HG03558 (cell line): ENCODE data around the gene CRK.
"Not testable (repeated sequence)": the region's sequence is repeated elsewhere in the genome, so short reads cannot be mapped to it uniquely, and the experiment has no call there.

Experiments
- ATAC-seq: cut with Tn5 transposase; IDR thresholded peaks from one replicate; pipeline ENCODE4 v1.9.1; 2021; ENCODE audit warnings: moderate number of reproducible peaks; ENCODE audit not compliant: unreplicated experiment; ENCODE audit errors: extremely low read depth

The CRK gene

GRCh38 chr17:1395876-1396665 lies 60.0 kb downstream of the CRK start:
- ATAC-seq: not testable (repeated sequence)

GRCh38 chr17:1391577-1391976 lies 64.5 kb downstream of the CRK start:
- no peak for ATAC-seq

GRCh38 chr17:1390432-1391367 lies 65.3 kb downstream of the CRK start:
- ATAC-seq: no peak

GRCh38 chr17:1387490-1388227 lies 68.4 kb downstream of the CRK start:
- not testable (repeated sequence) for ATAC-seq

- not testable (repeated sequence) for ATAC-seq
Observed at GRCh38 chr17:1386675-1387190, 69.3 kb downstream of the CRK start.

- no peak for ATAC-seq
Observed at GRCh38 chr17:1386265-1386664, 69.8 kb downstream of the CRK start.

- ATAC-seq: no peak
Observed at GRCh38 chr17:1385861-1386260, 70.2 kb downstream of the CRK start.

- no peak for ATAC-seq
Observed at GRCh38 chr17:1384905-1385435, 71.1 kb downstream of the CRK start.

- ATAC-seq: peak; percentile 39
Observed at GRCh38 chr17:1379930-1380313, 76.1 kb downstream of the CRK start.

GRCh38 chr17:1379208-1379929 lies 76.7 kb downstream of the CRK start:
- ATAC-seq: no peak

- not testable (repeated sequence) for ATAC-seq
Observed at GRCh38 chr17:1378476-1378860, 77.6 kb downstream of the CRK start.

- ATAC-seq: no peak
Observed at GRCh38 chr17:1377334-1377733, 78.7 kb downstream of the CRK start.

GRCh38 chr17:1376061-1376460 lies 80.0 kb downstream of the CRK start:
- ATAC-seq: no peak

GRCh38 chr17:1375615-1376014 lies 80.4 kb downstream of the CRK start:
- no peak for ATAC-seq

GRCh38 chr17:1374431-1375177 lies 81.4 kb downstream of the CRK start:
- ATAC-seq: no peak

GRCh38 chr17:1373707-1374237 lies 82.3 kb downstream of the CRK start:
- no peak for ATAC-seq

- no peak for ATAC-seq
Observed at GRCh38 chr17:1372618-1373017, 83.4 kb downstream of the CRK start.

GRCh38 chr17:1371893-1372590 lies 84.0 kb downstream of the CRK start:
- ATAC-seq: no peak
